Measurements from ENCODE around the gene SORBS2. TPM values are rescaled to one million over a fixed set of nuclear protein-coding genes. Genes with fewer than 3 reads are reported as not detected.

SORBS2 gene
- total and polyA plus RNA-seq, 2 donors (not counting 1 experiment from before 2014, with no cell fraction given) = 0.25 to 0.89 TPM

GRCh38 chr4:185538806-185539205 is 273.2 kb downstream of the SORBS2 start:
- no peak overlapping the region for H3K27ac ChIP-seq (ENCODE audit: low read length in 2 of 2)
- H3K4me3 ChIP-seq (ENCODE audit: control extremely low read depth in 1 of 5, extremely low read depth in 1 of 5, insufficient read depth in 1 of 5, low read depth in 2 of 5, low read length in 4 of 5) = no peak overlapping the region
- H3K79me2 ChIP-seq (ENCODE audit: control insufficient read depth, insufficient read depth, low read length) = no peaks in the 10 kb centered on the region
- WGBS (ENCODE audit: insufficient coverage) = no CpG with 5 or more reads among the region's 1 CpG
- H3K9ac ChIP-seq (ENCODE audit: low read length) = no peak overlapping the region
- H2AFZ ChIP-seq (ENCODE audit: insufficient read depth, low read depth, low read length, poor library complexity, severe bottlenecking) = no peak overlapping the region
- Mint-ChIP-seq H3K27me3 (peaks cover 31% of the 10 kb centered on the region), H3K4me3 (no peak overlapping the region), H3K27ac (no peak overlapping the region), H3K9me3 (ENCODE audit: insufficient read depth) (no peaks in the 10 kb centered on the region), H3K4me1 (peaks cover 8% of the 10 kb centered on the region)
- intact Hi-C loops (cut with micrococcal nuclease) = loop anchor here (5.0 kb wide), 1 partner anchor 58 kb away; no protein-coding TSS in a partner anchor
- H4K20me1 ChIP-seq (ENCODE audit: control insufficient read depth, insufficient read depth, low read length, poor library complexity, severe bottlenecking) = no peaks in the 10 kb centered on the region
- ATAC-seq (ENCODE audit: low read depth) = no peak
- ChIA-PET CTCF (no interaction called here), POLR2A (no interaction called here)
- H3K4me2 ChIP-seq (replicated peaks; ENCODE audit: low read depth, low read length, poor library complexity, severe bottlenecking) = no peak overlapping the region
- TF ChIP-seq CTCF (IDR thresholded peaks at IDR 0.05) = no peak
- no peak for TF ChIP-seq EZH2 (IDR thresholded peaks at IDR 0.05; ENCODE audit: borderline replicate concordance, insufficient read depth, low read depth, low read length, poor library complexity, severe bottlenecking)
- H3K36me3 ChIP-seq (replicated peaks in 1 of 2; ENCODE audit: control extremely low read depth in 1 of 2, control insufficient read depth in 1 of 2, extremely low read depth in 1 of 2, insufficient read depth in 2 of 2, low read length in 1 of 2) = no peaks in the 10 kb centered on the region
- peaks cover 0 to 3% (median 0%) of the 10 kb centered on the region in 3 donors for H3K9me3 ChIP-seq (ENCODE audit: control extremely low read depth in 1 of 3, control insufficient read depth in 2 of 3, insufficient read depth in 1 of 3, low read length in 2 of 3)
- no peak for DNase-seq
- peaks cover 5 to 12% of the 10 kb centered on the region in 2 donors for H3K4me1 ChIP-seq (ENCODE audit: control insufficient read depth in 2 of 2, insufficient read depth in 2 of 2, low read length in 2 of 2)
- H3K27me3 ChIP-seq (replicated peaks in 1 of 4; ENCODE audit: control extremely low read depth in 1 of 4, control insufficient read depth in 3 of 4, insufficient read depth in 4 of 4, low read length in 3 of 4) = peaks cover 0 to 48% (median 21%) of the 10 kb centered on the region in 4 experiments

GRCh38 chr4:185536411-185536709 is 275.6 kb downstream of the SORBS2 start:
- H4K20me1 ChIP-seq (ENCODE audit: control insufficient read depth, insufficient read depth, low read length, poor library complexity, severe bottlenecking) = no peaks in the 10 kb centered on the region
- intact Hi-C loops (cut with micrococcal nuclease) = loop anchor here (5.0 kb wide), 1 partner anchor 61 kb away; no protein-coding TSS in a partner anchor
- Mint-ChIP-seq H3K27me3 (peaks cover 36% of the 10 kb centered on the region), H3K9me3 (ENCODE audit: insufficient read depth) (no peaks in the 10 kb centered on the region), H3K4me1 (peaks cover 8% of the 10 kb centered on the region), H3K27ac (no peak overlapping the region), H3K4me3 (peak overlapping the region; percentile 14)
- ChIA-PET CTCF (interaction anchor here (0.7 to 1.8 kb wide), 2 partner anchors 61 to 402 kb away, joined by 3 to 4 read pairs; no protein-coding TSS in a partner anchor), POLR2A (no interaction called here)
- H2AFZ ChIP-seq (ENCODE audit: insufficient read depth, low read depth, low read length, poor library complexity, severe bottlenecking) = no peak overlapping the region
- WGBS (ENCODE audit: insufficient coverage) = 20% methylated on average over 1 of the region's 4 CpGs
- ATAC-seq (ENCODE audit: low read depth) = no peak
- no peaks in the 10 kb centered on the region for H3K79me2 ChIP-seq (ENCODE audit: control insufficient read depth, insufficient read depth, low read length)
- no peak overlapping the region for H3K9ac ChIP-seq (ENCODE audit: low read length)
- peaks cover 5 to 12% of the 10 kb centered on the region in 2 donors for H3K4me1 ChIP-seq (ENCODE audit: control insufficient read depth in 2 of 2, insufficient read depth in 2 of 2, low read length in 2 of 2)
- no peak overlapping the region for H3K27ac ChIP-seq (ENCODE audit: low read length in 2 of 2)
- no peak overlapping the region for H3K4me3 ChIP-seq (ENCODE audit: control extremely low read depth in 1 of 5, extremely low read depth in 1 of 5, insufficient read depth in 1 of 5, low read depth in 2 of 5, low read length in 4 of 5)
- peaks cover 0 to 51% (median 29%) of the 10 kb centered on the region in 4 experiments for H3K27me3 ChIP-seq (replicated peaks in 1 of 4; ENCODE audit: control extremely low read depth in 1 of 4, control insufficient read depth in 3 of 4, insufficient read depth in 4 of 4, low read length in 3 of 4)
- no peaks in the 10 kb centered on the region for H3K36me3 ChIP-seq (replicated peaks in 1 of 2; ENCODE audit: control extremely low read depth in 1 of 2, control insufficient read depth in 1 of 2, extremely low read depth in 1 of 2, insufficient read depth in 2 of 2, low read length in 1 of 2)
- no peak overlapping the region for H3K4me2 ChIP-seq (replicated peaks; ENCODE audit: low read depth, low read length, poor library complexity, severe bottlenecking)
- DNase-seq = peak; percentile 15
- no peak for TF ChIP-seq CTCF (IDR thresholded peaks at IDR 0.05)
- no peak for TF ChIP-seq EZH2 (IDR thresholded peaks at IDR 0.05; ENCODE audit: borderline replicate concordance, insufficient read depth, low read depth, low read length, poor library complexity, severe bottlenecking)
- H3K9me3 ChIP-seq (ENCODE audit: control extremely low read depth in 1 of 3, control insufficient read depth in 2 of 3, insufficient read depth in 1 of 3, low read length in 2 of 3) = peaks cover 0 to 3% (median 0%) of the 10 kb centered on the region in 3 donors
